Choroid plexus epithelial cell (primary cell): ENCODE results near the gene ATM.
A peak's percentile ranks its signal among the peaks of the same experiment; 100 is the strongest.

ENCODE experiments used
- DNase-seq: peaks from one replicate; pipeline ENCODE4 v3.0.0-alpha.2; 2010; ENCODE audit warnings: low read depth
- H3K4me3 ChIP-seq: 2 replicates; pipeline ENCODE4 v1.5.1; 2011; ENCODE audit warnings: low read depth, mild to moderate bottlenecking, control low read depth, low read length, moderate library complexity
- TF ChIP-seq, protein P1 (sequence below): conservative IDR thresholded peaks from 2 replicates; pipeline ENCODE4 v1.5.1; 2011; ENCODE audit warnings: low read depth, mild to moderate bottlenecking, control low read depth, inconsistent platforms, low read length, moderate library complexity

The ATM gene

DNA sequence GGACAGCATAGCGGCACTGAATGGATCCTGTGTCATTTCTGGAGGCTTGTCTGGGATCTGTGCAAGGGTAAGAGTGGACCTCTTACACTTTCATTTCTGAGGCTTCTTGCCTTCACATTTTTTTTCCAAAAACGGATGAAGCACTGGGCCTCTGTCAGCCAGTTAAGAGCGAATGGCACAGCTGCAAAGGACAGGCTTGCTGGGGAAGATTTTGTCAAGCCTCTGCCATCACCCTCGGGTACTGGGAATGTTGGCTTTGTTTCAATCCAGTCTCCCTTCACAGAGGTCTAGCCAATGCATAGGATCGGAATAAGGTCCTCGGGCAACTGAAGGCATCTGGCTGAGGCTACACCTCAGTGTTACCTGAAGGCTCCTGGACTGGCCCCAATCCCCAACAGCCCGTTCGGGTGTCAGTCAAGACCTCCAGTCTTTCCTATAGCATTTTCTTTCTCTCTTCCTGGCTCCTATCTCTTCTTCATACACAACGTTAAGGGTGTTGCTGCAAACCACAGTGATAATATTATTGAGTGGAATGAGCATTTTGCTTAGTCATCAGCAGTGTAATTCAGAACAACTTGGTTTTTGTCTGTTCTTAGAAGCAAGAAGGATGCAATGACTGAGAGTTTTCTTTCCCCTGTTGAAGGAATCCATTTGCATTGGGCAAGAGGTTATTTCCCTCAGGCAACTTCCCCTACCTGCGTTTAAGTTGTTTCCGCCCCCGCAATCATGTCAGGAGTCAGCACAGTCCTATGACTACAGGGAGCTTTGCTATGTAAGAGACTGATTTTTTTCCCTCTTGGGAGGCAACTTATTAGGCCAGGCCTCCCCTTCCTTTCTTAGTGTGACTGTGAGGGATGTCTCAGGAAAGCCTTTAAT lies 23.2 kb upstream of the ATM start:
- TF ChIP-seq, protein P1, sequence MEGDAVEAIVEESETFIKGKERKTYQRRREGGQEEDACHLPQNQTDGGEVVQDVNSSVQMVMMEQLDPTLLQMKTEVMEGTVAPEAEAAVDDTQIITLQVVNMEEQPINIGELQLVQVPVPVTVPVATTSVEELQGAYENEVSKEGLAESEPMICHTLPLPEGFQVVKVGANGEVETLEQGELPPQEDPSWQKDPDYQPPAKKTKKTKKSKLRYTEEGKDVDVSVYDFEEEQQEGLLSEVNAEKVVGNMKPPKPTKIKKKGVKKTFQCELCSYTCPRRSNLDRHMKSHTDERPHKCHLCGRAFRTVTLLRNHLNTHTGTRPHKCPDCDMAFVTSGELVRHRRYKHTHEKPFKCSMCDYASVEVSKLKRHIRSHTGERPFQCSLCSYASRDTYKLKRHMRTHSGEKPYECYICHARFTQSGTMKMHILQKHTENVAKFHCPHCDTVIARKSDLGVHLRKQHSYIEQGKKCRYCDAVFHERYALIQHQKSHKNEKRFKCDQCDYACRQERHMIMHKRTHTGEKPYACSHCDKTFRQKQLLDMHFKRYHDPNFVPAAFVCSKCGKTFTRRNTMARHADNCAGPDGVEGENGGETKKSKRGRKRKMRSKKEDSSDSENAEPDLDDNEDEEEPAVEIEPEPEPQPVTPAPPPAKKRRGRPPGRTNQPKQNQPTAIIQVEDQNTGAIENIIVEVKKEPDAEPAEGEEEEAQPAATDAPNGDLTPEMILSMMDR = no peak
- DNase-seq = peak; percentile 76
- H3K4me3 ChIP-seq = no peak overlapping the region

DNA sequence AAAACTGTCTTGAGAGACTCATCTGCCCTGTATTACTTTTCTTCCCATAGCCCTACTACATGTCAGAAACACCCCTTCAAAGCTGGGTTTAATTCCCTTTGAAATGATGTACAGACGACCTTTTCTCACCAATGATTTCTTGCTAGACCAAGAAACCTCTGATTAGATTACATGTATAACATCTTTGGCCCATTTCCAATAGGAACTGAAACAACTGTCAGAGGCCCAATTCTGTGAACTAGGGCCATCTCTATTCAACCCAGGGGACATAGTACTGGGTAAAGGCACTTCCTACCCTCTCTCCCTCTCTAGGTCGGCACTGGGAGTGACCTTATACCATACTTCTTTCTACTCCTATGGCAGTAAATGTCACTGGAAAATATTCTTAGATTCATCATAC lies 19.8 kb upstream of the ATM start:
- H3K4me3 ChIP-seq = no peak overlapping the region
- DNase-seq = no peak
- TF ChIP-seq, protein P1 = no peak

DNA sequence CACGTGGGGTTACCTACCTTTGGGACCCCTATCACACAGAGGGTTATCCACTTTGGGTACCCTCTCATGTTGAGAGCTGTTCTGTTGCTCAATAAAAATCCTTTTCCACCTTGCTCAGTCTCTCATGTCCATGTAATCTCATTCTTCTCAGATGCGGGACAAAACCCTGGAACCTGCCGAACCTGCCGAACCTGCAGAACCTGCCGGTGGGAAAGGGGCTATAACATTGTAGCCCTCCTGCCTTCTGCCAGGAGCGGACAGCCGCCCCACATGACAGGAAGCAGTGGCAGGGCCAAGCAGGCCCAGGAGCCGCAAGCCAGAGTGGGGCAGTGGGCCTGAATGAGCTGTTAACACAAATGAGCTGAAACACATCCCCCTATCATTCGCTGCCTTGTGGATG lies 18.5 kb upstream of the ATM start:
- DNase-seq = no peak
- no peak overlapping the region for H3K4me3 ChIP-seq
- TF ChIP-seq, protein P1 = no peak

GRCh38 chr11:108204929-108205499 lies 17.9 kb upstream of the ATM start:
- TF ChIP-seq, protein P1 = no peak
- DNase-seq = no peak
- H3K4me3 ChIP-seq = no peak overlapping the region

DNA sequence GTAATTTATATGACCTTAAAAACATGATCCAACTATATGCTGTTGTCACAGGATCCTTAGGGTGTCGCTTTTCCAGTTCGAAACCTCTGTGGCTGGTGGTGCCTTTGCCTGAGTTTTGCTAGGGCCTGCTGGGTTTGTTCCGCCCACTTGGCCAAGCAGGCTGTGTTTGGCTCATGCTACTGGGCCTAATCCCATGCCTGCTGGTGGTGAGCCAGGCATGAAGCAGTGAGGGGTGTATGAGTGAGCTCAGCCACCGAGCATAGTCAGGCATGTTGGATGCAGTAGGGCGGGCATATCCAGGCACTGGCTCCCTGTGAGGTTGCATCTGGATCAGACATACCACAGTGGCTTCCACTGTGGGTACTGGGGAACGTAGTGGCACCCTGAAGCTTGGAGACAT lies 16.7 kb upstream of the ATM start:
- DNase-seq = no peak
- TF ChIP-seq, protein P1 = no peak
- H3K4me3 ChIP-seq = no peak overlapping the region

- no peak for DNase-seq
- TF ChIP-seq, protein P1 = no peak
- no peak overlapping the region for H3K4me3 ChIP-seq
These were observed 15.7 kb upstream of the ATM start for GRCh38 chr11:108206969-108207682.
